Activated CD8-positive, alpha-beta memory T cell treated with anti-CD3 and anti-CD28 coated beads, Interleukin-2, amount 50 U/mL, for 1 hour (primary cell): Measurements from ENCODE around the gene NSG2.
"Not testable (repeated sequence)": the region's sequence is repeated elsewhere in the genome, so short reads cannot be mapped to it uniquely, and the experiment has no call there.

ENCODE experiments used
- DNase-seq: peaks from one replicate; pipeline ENCODE4 v3.0.0-alpha.2; 2020; ENCODE audit errors: extremely low read depth

The NSG2 gene

DNA sequence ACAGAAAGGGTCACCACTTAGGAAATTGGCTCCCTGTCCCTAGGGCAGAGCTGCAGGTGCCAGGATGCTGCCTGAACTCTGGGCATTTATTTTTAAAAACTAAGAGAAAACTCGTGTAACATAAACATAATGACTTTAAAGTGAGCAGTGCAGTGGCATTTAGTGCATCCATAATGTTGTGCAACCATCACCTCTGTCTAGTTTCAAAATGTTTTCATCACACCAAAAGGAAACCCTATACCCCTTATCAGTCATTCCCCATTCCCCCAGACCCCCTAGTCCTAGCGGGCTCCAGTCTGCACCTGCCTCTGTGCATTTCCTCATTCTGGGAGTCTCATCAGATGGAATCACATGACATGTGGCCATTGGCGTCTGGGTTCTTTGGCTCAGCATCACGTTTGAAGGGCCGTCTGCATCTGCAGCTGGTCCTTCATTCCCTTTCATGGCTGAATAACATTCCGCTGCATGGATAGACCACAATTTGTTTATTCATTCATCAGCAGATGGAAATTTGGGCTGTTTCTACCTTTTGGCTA is 55.8 kb downstream of the NSG2 start:
- DNase-seq, result no peak

DNA sequence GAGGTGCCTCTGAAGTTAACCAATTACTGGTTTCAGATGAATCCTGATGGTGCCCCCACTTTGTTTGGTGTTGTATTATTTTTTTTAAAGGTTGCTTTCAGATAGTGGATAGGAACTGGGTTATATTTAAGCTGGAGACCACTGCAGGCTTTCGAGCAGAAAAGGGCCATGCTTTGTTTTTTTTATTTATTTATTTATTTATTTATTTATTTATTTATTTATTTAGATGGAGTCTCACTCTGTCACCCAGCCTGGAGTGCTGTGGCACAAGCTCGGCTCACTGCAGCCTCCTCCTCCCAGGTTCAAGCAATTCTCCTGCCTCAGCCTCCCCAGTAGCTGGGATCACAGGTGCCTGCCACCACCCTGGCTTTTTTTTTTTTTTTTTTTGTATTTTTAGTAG is 57.1 kb downstream of the NSG2 start:
- DNase-seq, result not testable (repeated sequence)

- no peak for DNase-seq
Measured at GRCh38 chr5:174106997-174107655, 61.6 kb downstream of the NSG2 start.

- DNase-seq, result no peak
Measured at GRCh38 chr5:174108745-174109144, 63.2 kb downstream of the NSG2 start.

DNA sequence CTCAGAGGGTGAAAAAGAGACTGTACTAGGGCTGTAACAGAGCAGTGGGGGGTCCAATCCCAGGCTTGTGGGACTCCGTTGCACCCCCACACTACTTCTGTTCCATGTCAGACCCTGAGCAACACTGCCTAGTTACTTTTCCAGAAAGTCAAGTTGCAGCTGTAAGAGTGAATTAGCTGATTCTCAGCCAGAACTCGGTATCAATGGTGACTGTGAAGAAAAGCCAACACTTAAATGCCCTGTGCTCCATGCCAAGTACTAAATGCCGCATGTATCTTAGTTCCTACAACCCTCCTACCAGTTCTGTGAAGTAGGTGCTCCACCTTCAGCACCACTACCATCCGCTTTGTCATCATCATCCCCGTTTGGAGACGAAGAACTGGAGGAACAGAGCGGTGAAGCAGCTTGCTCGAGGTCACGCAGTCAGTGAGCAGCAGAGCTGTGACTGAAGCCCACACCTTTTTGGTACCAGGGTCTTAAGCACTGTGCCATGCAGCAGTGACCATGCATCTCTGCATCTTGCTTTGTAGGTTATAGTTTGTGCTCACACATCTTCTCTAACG is 64.3 kb downstream of the NSG2 start:
- no peak for DNase-seq

DNA sequence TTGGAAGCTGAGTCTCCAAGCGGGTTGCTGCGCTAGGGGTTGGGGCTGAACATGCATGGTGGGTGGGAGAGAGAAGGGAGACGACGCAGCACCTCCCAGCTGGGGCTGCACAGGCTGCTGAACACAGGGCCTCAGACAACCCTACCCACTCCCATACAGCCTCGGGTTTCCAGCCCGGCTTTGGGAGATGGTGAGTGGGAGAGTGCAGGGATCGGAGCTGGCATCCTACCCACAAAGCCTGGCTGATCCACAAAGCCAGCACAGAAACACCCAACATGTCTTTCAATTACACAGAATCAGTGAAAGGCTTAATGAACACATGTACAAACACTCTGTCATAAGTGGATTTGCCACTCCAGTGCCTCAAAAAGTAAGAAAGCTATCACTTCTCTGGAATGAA is 64.8 kb downstream of the NSG2 start:
- no peak for DNase-seq

DNA sequence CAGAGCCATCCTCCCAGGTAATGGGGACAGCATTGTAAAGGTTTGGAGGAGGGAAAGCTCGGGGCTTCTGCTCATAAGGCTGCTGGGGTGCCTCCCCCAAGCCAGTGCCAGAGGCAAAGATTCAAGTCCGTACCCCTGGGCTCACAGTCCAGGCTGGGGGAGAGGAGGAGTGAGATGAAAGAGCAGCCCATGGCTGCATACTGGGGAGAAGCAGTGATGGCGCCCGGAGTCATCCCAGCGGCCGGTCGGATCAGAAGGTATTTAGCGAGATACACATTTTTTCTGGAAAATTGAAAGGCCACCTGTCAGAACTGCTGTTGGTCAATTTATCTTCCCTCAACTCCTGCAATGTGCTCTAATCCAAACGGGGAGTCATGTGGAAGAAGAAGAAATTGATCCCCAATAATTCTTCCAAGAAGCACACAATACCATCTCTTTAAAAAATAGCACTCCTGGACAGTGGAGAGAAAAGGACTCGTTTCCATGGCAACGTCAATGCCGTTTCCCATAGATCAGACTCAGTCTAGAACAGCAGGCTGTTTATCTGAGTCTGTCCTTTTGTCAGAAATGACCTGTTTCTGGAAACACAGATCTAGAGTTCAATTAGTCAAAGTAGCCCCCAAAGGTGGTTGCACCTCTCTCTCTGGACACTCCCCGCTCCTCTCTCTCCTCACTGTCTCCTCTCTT is 65.9 kb downstream of the NSG2 start:
- no peak for DNase-seq

DNA sequence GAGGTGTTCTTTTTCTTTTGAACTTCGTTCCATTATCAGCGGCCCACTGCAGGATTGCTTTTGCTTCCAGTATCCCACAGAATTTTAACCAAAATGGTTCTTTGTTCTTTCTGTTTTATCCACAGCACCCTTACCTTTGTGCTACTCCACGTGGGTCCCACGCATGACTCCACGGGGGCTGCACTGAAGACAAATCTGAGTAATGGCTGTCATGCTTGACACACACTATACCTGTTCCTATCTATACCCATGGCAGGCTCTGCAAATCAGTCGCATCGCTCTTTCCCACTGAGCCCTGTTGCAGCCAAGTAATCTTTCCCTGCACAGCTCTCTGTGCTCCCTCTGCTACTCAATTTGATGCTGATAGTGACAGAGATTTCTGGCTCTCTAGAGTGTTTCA is 69.7 kb downstream of the NSG2 start:
- no peak for DNase-seq

- DNase-seq, result no peak
Measured at GRCh38 chr5:174118823-174119467, 73.4 kb downstream of the NSG2 start.

GRCh38 chr5:174119468-174119881 is 74.0 kb downstream of the NSG2 start:
- no peak for DNase-seq

- no peak for DNase-seq
Measured at GRCh38 chr5:174120401-174121005, 75.0 kb downstream of the NSG2 start.

- DNase-seq, result no peak
Measured at GRCh38 chr5:174134545-174134944, 89.0 kb downstream of the NSG2 start.

DNA sequence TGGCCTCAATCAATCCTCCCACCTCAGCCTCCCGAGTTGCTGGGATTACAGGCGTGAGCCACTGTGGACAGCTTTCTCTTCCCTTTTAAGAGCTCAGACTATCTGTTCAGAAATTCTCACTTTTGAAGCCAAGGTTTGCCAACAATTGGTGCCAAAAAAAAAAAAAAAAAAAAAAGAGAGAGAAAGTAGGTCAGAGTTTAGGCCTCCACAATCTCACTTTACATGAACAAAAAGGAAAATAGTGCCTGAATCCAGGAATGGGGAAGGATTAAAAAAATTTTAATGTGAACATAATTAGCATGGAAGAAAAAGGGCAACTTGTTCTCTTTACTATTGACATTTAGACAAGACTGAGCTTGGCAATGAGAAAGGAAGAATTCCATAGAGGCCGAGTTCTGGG is 94.1 kb downstream of the NSG2 start:
- no peak for DNase-seq

DNA sequence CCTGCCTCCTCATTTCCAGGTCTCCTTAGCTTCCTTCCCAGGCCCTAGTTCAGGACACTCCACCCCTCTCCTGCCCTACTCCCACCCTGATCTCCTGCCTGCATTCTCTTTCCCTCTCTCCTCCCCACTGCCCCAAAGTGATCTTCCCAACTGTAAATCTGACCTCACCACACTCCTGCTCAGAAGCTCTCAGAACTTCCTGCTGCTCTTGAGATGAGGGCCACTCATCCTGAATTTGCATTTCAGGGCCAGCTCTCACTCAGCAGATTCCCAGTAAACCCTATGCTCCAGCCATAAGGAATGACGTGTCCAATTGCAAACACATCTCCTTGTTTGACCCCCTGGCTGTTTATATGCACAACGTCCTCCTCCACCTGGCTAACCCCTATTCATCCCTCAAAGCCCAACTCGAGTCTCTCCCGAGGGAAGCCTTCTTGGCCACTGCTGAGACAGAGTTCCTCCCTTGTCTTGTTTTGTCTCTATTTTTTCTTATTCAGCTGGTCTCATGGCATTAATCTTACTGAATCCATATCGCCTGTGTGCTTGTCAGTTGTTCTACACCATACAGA is 95.0 kb downstream of the NSG2 start:
- no peak for DNase-seq

GRCh38 chr5:174141398-174141797 is 95.9 kb downstream of the NSG2 start:
- DNase-seq, result no peak

- DNase-seq, result no peak
Measured at GRCh38 chr5:174145091-174145490, 99.6 kb downstream of the NSG2 start.

- DNase-seq, result no peak
Measured at GRCh38 chr5:174145821-174146220, 100.3 kb downstream of the NSG2 start.

DNA sequence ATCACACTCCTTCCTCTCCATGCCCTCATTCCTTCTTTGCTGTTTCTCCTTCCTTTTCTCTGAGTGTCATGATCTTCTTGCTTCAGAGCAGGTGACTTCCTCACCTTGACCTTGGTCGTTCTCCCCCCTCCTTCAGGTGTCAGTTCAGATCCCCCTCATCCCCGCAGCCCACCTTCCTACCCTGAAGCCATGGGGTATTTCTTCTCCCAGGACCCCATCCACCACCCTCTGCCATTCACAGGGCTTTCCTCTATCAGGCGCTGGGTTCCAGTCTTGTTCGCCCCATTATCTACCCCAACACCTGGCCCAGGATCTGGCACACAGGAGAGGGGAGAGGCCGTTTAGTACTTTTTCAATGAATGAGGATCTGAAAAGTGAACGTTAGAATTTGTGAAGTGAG is 101.0 kb downstream of the NSG2 start:
- DNase-seq, result no peak

GRCh38 chr5:174147012-174147411 is 101.5 kb downstream of the NSG2 start:
- DNase-seq, result not testable (repeated sequence)

GRCh38 chr5:174147551-174147950 is 102.0 kb downstream of the NSG2 start:
- no peak for DNase-seq

- no peak for DNase-seq
Measured at GRCh38 chr5:174148721-174149120, 103.2 kb downstream of the NSG2 start.

GRCh38 chr5:174149426-174149825 is 103.9 kb downstream of the NSG2 start:
- no peak for DNase-seq
